Measurements from ENCODE around the gene HSD3B1.
"Not testable (repeated sequence)": the region's sequence is repeated elsewhere in the genome, so short reads cannot be mapped to it uniquely, and the experiment has no call there.

The HSD3B1 gene

GRCh38 chr1:119553302-119554071 is 46.5 kb downstream of the HSD3B1 start:
- not testable (repeated sequence) for DNase-seq (ENCODE audit: low read depth in 2 of 2)

DNA sequence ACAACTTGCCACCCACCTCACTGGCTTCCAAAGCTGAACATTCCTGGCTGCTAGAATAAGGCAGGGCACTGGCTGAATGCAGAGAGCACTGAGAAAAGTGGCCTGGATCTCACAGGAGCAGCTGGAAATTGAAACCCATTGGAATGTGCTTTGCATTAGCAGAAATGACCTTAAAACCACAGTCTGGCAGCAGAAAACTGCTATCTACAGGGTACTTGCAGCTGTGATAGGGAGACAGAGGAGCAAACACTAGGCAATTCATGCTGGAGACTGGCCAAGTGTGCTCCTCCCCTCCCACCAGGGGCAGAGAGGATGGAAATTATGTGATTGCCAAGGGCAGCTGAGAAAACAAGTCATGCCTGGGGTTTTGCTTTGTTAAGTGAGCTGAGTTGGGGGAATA is 47.2 kb downstream of the HSD3B1 start:
- DNase-seq (ENCODE audit: low read depth in 2 of 2) = no peak

DNA sequence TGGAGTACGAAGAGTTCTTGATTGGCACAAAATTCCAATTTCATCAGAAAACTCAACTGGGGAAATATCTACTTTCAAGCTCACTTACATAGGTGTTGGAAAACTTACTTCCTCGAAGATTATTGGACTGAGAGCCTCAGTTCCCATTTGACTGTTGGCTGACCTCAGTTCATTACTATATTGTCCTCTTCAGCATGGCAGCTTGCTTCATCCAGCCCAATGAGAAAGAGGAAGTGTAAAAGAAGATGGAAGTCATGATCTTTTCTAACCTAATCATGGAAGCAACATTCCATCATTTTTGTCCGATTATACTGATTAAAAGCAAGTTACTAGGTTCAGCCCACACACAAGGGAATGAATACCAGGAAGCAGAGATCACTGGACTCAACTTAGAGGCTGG is 49.4 kb downstream of the HSD3B1 start:
- DNase-seq (ENCODE audit: low read depth in 2 of 2) = no peak

DNA sequence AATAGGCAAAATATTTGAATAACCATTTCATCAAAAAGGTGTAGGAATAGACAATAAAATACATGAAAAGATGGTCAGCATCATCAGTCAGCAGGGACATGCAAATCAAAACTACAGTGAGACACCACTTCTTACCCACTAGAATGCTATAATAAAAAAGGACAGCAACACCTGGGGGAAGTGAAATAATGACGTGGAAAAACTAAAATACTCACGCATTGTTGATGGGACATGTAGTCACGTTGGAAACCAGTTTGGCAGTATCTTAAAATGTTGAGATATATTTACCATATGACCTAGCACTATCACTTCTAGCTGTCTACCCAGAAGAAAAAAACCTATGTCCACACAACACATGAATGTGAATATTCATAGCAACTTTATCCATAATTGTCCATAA is 53.4 kb downstream of the HSD3B1 start:
- not testable (repeated sequence) for DNase-seq (ENCODE audit: low read depth in 2 of 2)

DNA sequence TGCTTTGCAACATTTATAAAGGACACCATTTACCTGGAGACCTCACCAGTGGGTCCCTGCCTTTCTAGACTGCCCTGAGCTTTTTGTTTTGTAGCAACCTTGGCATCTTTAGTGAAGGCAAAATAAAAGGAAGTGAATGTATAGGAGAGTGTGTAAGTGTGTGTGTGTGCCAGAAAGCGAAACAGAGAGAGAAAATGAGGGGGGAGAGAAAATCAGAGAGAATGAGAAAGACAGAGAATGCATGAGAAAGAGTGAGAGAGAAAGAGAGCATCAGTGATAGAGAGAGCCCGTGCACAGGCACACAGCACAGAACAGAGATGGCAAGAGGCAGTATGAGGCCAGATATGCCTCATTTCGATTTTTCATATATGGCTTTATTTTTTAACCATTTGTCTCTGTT is 57.5 kb downstream of the HSD3B1 start:
- no peak for DNase-seq (ENCODE audit: low read depth in 2 of 2)

Data from stimulated activated CD8-positive, alpha-beta memory T cell treated with anti-CD3 and anti-CD28 coated beads, Interleukin-7, amount 100 ng/mL, for 4 hours (primary cell).